ENCODE results near the gene PRR3.
A peak's percentile ranks its signal among the peaks of the same experiment; 100 is the strongest.

The PRR3 gene

DNA sequence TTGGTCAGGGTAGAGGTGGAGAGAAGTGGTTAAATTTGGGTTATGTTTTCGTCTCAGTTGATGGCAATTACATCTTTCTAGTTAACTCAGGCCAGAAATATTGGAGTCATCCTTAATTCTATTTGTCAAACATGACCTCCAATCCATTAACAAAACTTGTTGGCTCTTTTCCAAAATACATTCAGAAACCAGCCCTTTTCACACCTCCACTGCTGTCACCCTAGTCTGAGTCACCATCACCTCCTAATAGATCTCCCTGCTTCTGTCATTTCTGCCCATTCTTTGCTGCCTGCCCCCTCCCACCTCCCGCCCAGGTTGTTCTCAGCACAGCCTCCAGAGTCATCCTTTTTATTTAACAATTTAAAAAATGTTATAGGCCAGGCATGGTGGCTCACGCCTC, 11.2 kb downstream of the PRR3 start:
- DNase-seq (ENCODE audit: low read depth): no peak

DNA sequence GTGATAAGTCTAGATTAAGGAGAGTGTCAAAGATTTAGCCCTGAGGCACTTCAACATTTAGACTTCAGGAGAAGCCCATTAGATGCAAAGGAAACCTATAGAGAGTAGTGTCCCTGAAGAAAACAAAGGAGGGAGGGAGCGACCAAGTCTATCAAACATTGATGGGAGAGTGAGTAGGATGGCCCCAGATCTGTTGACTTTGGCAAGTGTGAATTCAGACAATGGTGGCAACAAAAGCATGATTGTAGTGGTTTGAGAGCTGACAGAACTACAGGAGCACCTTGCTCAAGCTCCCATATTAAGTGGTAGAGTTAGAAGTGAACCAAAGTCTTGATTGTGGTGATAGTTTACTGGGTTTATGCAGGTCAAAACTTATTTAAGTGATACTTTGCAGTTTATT, 13.2 kb downstream of the PRR3 start:
- peak overlapping the region; percentile 95 for H3K4me3 ChIP-seq (ENCODE audit: low read length)
- no peak for DNase-seq (ENCODE audit: low read depth)
- TF ChIP-seq CTCF (conservative IDR thresholded peaks at IDR 0.05; ENCODE audit: low read depth, low read length): no peak

More for the DNA sequence above, 11.2 kb downstream of the PRR3 start:
- no peak overlapping the region for H3K4me3 ChIP-seq (ENCODE audit: low read length)
- TF ChIP-seq CTCF (conservative IDR thresholded peaks at IDR 0.05; ENCODE audit: low read depth, low read length): no peak

GRCh38 chr6:30570740-30571074, 13.6 kb downstream of the PRR3 start:
- TF ChIP-seq CTCF (conservative IDR thresholded peaks at IDR 0.05; ENCODE audit: low read depth, low read length): no peak
- no peak for DNase-seq (ENCODE audit: low read depth)
- H3K4me3 ChIP-seq (ENCODE audit: low read length): peak overlapping the region; percentile 95

- no peak for TF ChIP-seq CTCF (conservative IDR thresholded peaks at IDR 0.05; ENCODE audit: low read depth, low read length)
These were observed 14.1 kb downstream of the PRR3 start, which contains the start of gene ABCF1 for GRCh38 chr6:30571075-30571761. TSS of gene ABCF1 (plus strand) at chr6:30571442. CDS start at chr6:30571488, 46 bp downstream.

DNA sequence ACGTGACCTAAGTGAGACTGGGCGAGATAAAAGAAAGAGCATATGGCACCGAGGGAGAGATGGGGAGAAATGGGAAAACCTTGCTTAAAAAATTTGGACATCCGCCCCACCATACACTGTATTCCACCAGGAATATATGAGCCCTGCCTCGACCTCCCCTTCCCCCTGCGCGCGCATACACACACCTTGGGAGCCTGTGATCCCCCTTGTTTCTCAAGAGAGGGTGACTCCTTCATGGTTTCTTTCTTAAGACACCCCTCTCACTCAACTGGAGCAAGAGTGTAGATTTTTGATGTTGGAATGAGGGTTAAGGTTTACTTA, 14.6 kb downstream of the PRR3 start:
- TF ChIP-seq CTCF (conservative IDR thresholded peaks at IDR 0.05; ENCODE audit: low read depth, low read length): no peak
- peak overlapping the region; percentile 95 for H3K4me3 ChIP-seq (ENCODE audit: low read length)
- no peak for DNase-seq (ENCODE audit: low read depth)

More at GRCh38 chr6:30571075-30571761, 14.1 kb downstream of the PRR3 start, which contains the start of gene ABCF1:
- H3K4me3 ChIP-seq (ENCODE audit: low read length): peak within 1 kb of the TSS; percentile 95
- DNase-seq (ENCODE audit: low read depth): peak; percentile 85

GRCh38 chr6:30572148-30572547, 15.1 kb downstream of the PRR3 start:
- TF ChIP-seq CTCF (conservative IDR thresholded peaks at IDR 0.05; ENCODE audit: low read depth, low read length): no peak
- no peak for DNase-seq (ENCODE audit: low read depth)

GRCh38 chr6:30573113-30573512, 16.0 kb downstream of the PRR3 start:
- no peak for DNase-seq (ENCODE audit: low read depth)
- TF ChIP-seq CTCF (conservative IDR thresholded peaks at IDR 0.05; ENCODE audit: low read depth, low read length): no peak
- no peak overlapping the region for H3K4me3 ChIP-seq (ENCODE audit: low read length)

More at GRCh38 chr6:30572148-30572547, 15.1 kb downstream of the PRR3 start:
- H3K4me3 ChIP-seq (ENCODE audit: low read length): peak overlapping the region; percentile 95

Data from retinal pigment epithelial cell (primary cell).